LNCaP clone FGC (cell line): ENCODE measurements around the gene BICDL2.
"Not testable (repeated sequence)": the region's sequence is repeated elsewhere in the genome, so short reads cannot be mapped to it uniquely, and the experiment has no call there.

Source experiments
- DNase-seq: peaks from one replicate; pipeline ENCODE4 v3.0.0-alpha.2; 2011; ENCODE audit warnings: low read depth
- H3K4me3 ChIP-seq: 2 replicates; pipeline ENCODE4 v1.5.1; 2011; ENCODE audit warnings: mild to moderate bottlenecking, low read depth, low read length, control low read depth
- CTCF ChIP-seq: IDR thresholded peaks from 2 replicates; pipeline ENCODE4 v1.5.1; 2012; ENCODE audit warnings: mild to moderate bottlenecking; ENCODE audit not compliant: control insufficient read depth, insufficient read depth; ENCODE audit errors: extremely low read depth

Gene BICDL2

GRCh38 chr16:3076577-3076976 is 39.8 kb upstream of the BICDL2 start:
- DNase-seq = no peak
- TF ChIP-seq CTCF = no peak
- no peak overlapping the region for H3K4me3 ChIP-seq

- H3K4me3 ChIP-seq, DNase-seq: not testable (repeated sequence)
Measured at GRCh38 chr16:3075946-3076345, 39.2 kb upstream of the BICDL2 start.

GRCh38 chr16:3075523-3075915 is 38.8 kb upstream of the BICDL2 start:
- DNase-seq = no peak
- no peak overlapping the region for H3K4me3 ChIP-seq
- no peak for TF ChIP-seq CTCF

GRCh38 chr16:3074860-3075522 is 38.2 kb upstream of the BICDL2 start:
- TF ChIP-seq CTCF = no peak
- H3K4me3 ChIP-seq = no peak overlapping the region
- no peak for DNase-seq

- TF ChIP-seq CTCF = no peak
- no peak overlapping the region for H3K4me3 ChIP-seq
- no peak for DNase-seq
Measured at GRCh38 chr16:3073448-3073847, 36.7 kb upstream of the BICDL2 start.

GRCh38 chr16:3072576-3073263 is 36.0 kb upstream of the BICDL2 start:
- DNase-seq, H3K4me3 ChIP-seq: not testable (repeated sequence)

- DNase-seq = not testable (repeated sequence)
Measured at GRCh38 chr16:3072148-3072547, 35.4 kb upstream of the BICDL2 start.

GRCh38 chr16:3071655-3072054 is 34.9 kb upstream of the BICDL2 start:
- TF ChIP-seq CTCF = no peak
- DNase-seq = no peak

More at GRCh38 chr16:3072148-3072547, 35.4 kb upstream of the BICDL2 start:
- not testable (repeated sequence) for H3K4me3 ChIP-seq

More at GRCh38 chr16:3071655-3072054, 34.9 kb upstream of the BICDL2 start:
- no peak overlapping the region for H3K4me3 ChIP-seq
